A673 (cell line): ENCODE measurements around the gene GGNBP2.

ENCODE experiments used
- EZH2 ChIP-seq: fragments of 200-600 bp; sonication (generic); IDR thresholded peaks from 2 replicates; pipeline ENCODE4 v1.6.1; 2017; ENCODE audit warnings: borderline replicate concordance, low read depth, mild to moderate bottlenecking, mixed read lengths, antibody characterized with exemption, low read length; ENCODE audit not compliant: poor library complexity, severe bottlenecking
- TF ChIP-seq, protein P1 (sequence below): fragments of 300-800, 200-600 bp; sonication (generic); conservative IDR thresholded peaks from 2 replicates; pipeline ENCODE4 v1.5.1; 2017; ENCODE audit warnings: low read depth, mild to moderate bottlenecking, antibody characterized with exemption, low read length, moderate library complexity, mixed read lengths

DNA sequence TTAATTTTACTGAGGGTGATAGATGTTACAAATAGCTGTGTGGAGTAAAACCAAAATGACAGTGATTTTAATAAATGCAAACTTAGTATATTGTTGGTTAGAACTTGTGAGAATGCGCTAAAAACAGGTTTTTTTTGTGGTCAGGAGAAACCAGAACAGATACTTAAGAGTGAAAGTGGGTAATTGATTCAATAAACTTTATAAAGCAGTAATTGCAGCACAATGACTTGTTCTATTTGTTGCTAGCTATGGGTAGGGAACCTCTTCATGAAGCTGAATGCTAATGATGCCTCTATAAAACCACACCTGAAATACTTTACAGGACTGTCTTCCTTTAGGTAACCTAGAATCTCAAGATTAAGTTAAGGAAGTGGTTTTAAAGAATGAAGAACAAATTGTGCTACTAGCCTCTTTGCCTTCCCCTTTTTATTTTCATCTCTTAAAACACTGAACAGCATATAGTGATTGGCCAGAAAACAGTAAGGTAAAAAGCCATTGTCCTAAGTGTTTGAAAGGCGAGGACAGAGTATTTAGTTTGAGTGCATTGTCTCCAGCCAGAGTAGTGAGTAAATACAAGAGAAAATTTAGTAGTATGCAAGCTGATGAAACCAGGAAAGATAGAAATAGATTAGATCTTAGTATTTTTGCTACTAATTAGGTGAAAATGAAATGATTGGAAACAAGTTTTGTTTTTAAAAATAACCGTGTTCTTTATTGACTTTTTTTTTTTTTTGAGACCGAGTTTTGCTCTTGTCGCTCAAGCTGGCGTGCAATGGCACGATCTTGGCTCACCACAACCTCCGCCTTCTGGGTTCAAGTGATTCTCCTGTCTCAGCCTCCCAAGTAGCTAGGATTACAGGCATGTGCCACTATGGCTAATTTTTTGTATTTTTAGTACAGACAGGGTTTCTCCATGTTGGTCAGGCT lies 6.0 kb downstream of the GGNBP2 start:
- TF ChIP-seq, protein P1, sequence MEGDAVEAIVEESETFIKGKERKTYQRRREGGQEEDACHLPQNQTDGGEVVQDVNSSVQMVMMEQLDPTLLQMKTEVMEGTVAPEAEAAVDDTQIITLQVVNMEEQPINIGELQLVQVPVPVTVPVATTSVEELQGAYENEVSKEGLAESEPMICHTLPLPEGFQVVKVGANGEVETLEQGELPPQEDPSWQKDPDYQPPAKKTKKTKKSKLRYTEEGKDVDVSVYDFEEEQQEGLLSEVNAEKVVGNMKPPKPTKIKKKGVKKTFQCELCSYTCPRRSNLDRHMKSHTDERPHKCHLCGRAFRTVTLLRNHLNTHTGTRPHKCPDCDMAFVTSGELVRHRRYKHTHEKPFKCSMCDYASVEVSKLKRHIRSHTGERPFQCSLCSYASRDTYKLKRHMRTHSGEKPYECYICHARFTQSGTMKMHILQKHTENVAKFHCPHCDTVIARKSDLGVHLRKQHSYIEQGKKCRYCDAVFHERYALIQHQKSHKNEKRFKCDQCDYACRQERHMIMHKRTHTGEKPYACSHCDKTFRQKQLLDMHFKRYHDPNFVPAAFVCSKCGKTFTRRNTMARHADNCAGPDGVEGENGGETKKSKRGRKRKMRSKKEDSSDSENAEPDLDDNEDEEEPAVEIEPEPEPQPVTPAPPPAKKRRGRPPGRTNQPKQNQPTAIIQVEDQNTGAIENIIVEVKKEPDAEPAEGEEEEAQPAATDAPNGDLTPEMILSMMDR: no peak
- TF ChIP-seq EZH2: no peak
